GM12891 (cell line): Measurements from ENCODE around the gene TRIM63.

Experiments
- PAX5 ChIP-seq: IDR thresholded peaks from 2 replicates; pipeline ENCODE4 v1.6.1; 2011; ENCODE audit warnings: low read length, moderate library complexity, mild to moderate bottlenecking; ENCODE audit not compliant: insufficient read depth, severe bottlenecking
- POLR2A ChIP-seq: IDR thresholded peaks from 2 replicates; pipeline ENCODE4 v1.6.1; 2011; ENCODE audit warnings: low read depth, low read length, control low read depth
- POLR2AphosphoS5 ChIP-seq: IDR thresholded peaks from 2 replicates; pipeline ENCODE4 v1.6.1; 2011; ENCODE audit warnings: low read depth, low read length, control low read depth
- POU2F2 ChIP-seq: IDR thresholded peaks from 2 replicates; pipeline ENCODE4 v1.6.1; 2011; ENCODE audit warnings: low read depth, mild to moderate bottlenecking, control low read depth, low read length, moderate library complexity
- SPI1 ChIP-seq: IDR thresholded peaks from 2 replicates; pipeline ENCODE4 v1.6.1; 2011; ENCODE audit warnings: low read depth, low read length, control low read depth
- TAF1 ChIP-seq: IDR thresholded peaks from 2 replicates; pipeline ENCODE4 v1.6.1; 2011; ENCODE audit warnings: low read depth, low read length, control low read depth

DNA sequence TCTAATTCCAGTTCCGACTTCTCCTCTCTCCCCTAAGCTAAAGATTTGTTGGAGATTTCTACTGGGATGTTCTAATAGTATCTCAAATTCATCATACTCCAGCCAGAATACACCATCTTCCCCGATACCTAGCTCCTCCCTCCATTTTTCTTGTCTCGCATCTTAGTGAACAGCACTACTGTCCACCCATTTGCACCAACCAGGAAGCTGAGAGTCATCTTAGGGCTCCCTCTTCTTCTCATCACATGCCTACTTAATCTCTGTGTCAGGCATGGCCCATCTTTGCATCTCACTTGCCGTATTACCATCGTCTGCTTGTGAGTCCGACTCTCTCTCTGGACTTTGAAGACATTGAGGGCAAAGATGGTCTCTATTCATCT, 3.5 kb upstream of the TRIM63 start:
- TF ChIP-seq POLR2AphosphoS5 (no peak), TAF1 (no peak), POLR2A (no peak), PAX5 (no peak), SPI1 (no peak), POU2F2 (no peak)
